ENCODE data around the gene TM9SF1. TPM values are rescaled to one million over a fixed set of nuclear protein-coding genes. Genes with fewer than 3 reads are reported as not detected.

TM9SF1 gene
- total and polyA plus RNA-seq, 9 of the 15 experiments (the other 6 are each of a cell fraction or from before 2014, with no cell fraction given): 5.3 to 20.3 (median 11.8) TPM

GRCh38 chr14:24195186-24196070 is at the start of gene TM9SF1 (continued):
- TF ChIP-seq REST (IDR thresholded peaks at IDR 0.05; ENCODE audit: borderline replicate concordance) (no peak), REST (CRISPR knock-in tag; IDR thresholded peaks at IDR 0.05; ENCODE audit: low read depth) (no peak), PCBP1 (IDR thresholded peaks at IDR 0.05; ENCODE audit: low read depth, low read length, poor library complexity, severe bottlenecking) (peak; percentile 97), ASH1L (IDR thresholded peaks at IDR 0.05; ENCODE audit: borderline replicate concordance, low read depth, partially characterized antibody) (peak; percentile 14), THAP7 (CRISPR knock-in tag; IDR thresholded peaks at IDR 0.05) (no peak), ZNF354B (CRISPR knock-in tag; IDR thresholded peaks at IDR 0.05) (no peak), CBX5 (IDR thresholded peaks at IDR 0.05; ENCODE audit: borderline replicate concordance, low read depth) (no peak), ZBTB26 (CRISPR knock-in tag; IDR thresholded peaks at IDR 0.05) (0 out of 2 replicates have a peak, but pooled peaks have one; percentile 8), GABPB1 (CRISPR knock-in tag; IDR thresholded peaks at IDR 0.05) (peak; percentile 94), CBFB (CRISPR knock-in tag; IDR thresholded peaks at IDR 0.05) (peak; percentile 63; the same call in 1 of the 2 replicates), ZBTB2 (IDR thresholded peaks at IDR 0.05) (no peak), CTCFL (IDR thresholded peaks at IDR 0.05; ENCODE audit: borderline replicate concordance, insufficient read depth, low read depth, low read length, poor library complexity, severe bottlenecking) (no peak)
